HG02759 (cell line): ENCODE data around the gene NOSTRIN.
A peak's percentile ranks its signal among the peaks of the same experiment; 100 is the strongest.
"Not testable (repeated sequence)": the region's sequence is repeated elsewhere in the genome, so short reads cannot be mapped to it uniquely, and the experiment has no call there.

ENCODE experiments used
- ATAC-seq: cut with Tn5 transposase; IDR thresholded peaks from one replicate; pipeline ENCODE4 v1.9.1; 2021; ENCODE audit warnings: mild to moderate bottlenecking, moderate library complexity; ENCODE audit not compliant: unreplicated experiment

The NOSTRIN gene, protein sequence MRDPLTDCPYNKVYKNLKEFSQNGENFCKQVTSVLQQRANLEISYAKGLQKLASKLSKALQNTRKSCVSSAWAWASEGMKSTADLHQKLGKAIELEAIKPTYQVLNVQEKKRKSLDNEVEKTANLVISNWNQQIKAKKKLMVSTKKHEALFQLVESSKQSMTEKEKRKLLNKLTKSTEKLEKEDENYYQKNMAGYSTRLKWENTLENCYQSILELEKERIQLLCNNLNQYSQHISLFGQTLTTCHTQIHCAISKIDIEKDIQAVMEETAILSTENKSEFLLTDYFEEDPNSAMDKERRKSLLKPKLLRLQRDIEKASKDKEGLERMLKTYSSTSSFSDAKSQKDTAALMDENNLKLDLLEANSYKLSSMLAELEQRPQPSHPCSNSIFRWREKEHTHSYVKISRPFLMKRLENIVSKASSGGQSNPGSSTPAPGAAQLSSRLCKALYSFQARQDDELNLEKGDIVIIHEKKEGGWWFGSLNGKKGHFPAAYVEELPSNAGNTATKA

DNA sequence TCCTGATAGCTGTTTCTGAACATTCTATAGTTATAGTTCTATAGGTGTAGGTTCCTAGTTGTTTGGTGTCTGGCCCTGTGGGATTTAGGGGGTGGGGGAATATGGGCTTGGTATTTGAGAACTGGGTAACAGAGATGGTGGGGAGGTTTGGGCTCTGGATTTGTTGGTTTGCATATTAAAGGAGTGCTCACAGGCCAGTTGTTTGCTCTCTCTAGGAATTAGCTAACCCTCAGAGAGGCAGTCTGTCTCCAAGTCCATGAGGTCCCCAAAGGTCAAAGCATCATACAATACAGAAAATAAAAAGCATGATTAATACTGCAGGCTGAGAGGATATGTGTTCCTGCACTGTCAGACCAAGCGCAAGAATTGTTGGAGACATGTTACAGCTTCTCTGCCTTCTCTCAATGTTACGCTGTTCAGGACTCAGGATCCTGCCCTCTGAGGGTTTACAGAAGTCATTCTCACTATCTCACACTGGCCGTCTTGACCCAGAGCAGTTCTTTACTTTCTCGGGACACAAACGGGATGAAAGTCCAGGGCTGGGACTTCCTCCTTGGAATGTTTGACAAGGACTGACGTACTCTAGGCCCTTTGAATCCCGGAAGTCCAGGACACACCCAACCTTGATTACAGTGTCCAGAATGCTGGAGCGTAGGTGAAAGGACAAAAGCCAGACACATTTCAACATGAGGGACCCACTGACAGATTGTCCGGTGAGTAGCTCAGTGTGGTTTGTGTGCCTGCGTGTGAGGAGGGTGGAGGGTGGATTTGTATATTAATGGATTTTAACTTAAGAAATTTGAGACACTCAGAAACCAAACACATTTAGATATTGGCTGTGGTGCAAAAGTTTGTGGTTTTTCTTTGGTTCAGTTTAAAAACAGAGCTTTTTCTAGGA is at the start of gene NOSTRIN:
Gene NOSTRIN, plus strand, starts transcription at position 677 of the 898 bp plus-strand sequence. Its CDS starts 10 bp downstream, at position 687.
- ATAC-seq = no peak

DNA sequence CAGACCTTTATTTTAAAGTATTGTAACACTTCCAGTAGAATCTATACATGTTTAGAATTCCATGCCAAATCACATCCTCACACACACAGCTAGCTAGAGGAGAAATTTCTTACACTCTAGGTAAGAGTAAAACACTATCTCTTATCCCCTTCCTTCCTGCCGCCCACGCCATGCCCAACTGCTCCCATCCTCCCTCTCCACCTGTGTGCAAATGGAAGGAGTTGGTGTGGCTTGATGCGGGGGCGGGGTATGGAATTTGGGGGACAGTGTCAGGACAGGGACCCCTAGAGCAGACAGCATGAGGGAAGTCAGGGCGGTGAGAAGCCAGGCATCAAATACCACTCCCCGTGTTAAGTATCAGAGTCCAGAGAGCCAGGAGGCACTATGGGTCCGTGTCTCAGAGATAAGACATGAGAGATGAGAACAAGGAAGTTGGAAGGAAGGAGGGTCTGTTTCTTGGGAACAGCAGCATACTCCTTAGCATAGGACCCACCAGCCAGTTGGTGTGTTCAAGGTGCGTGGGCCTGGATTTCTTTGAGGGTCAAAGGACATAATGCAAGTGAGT is 48.6 kb upstream of the NOSTRIN start:
- ATAC-seq = no peak

GRCh38 chr2:168757223-168757622 is 45.2 kb upstream of the NOSTRIN start:
- ATAC-seq = no peak

- peak; percentile 81 for ATAC-seq
Measured at GRCh38 chr2:168758970-168759820, 43.2 kb upstream of the NOSTRIN start.

DNA sequence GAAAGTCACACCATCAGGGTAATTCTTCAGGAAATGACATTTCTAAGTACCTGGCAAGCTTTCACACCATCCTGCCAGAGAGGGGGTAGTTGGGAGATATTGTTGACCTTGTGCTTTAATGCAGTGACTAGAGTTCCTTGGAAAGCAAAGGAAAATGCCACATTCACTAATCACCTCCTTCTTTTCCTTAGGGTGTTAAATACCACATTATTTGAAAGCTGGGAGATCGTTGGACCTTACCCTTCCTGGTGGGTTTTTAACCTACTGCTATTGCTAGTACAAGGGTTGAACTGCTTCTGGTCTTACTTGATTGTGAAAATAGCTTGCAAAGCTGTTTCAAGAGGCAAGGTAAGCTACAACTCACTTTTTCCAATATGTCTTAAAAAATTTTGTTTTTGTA is 37.0 kb upstream of the NOSTRIN start:
- no peak for ATAC-seq

DNA sequence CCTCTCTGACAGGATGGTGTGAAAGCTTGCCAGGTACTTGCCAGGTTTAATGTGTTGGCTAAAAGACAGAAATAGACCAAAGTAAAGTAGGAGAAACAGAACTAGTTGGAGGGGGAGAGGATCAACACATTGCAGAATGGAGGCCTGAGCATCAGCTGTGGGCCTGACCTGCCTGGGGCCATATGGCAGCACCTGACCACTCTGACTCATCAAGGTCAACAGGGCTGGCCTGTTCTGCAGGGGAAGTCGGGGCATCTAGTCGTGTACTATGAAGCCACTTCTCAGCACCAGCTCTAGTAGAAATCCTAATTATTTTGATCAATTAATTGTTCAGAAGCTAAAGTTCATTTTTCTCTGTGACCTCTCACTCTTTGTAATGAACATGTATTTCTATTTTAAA is 35.8 kb upstream of the NOSTRIN start:
- no peak for ATAC-seq

DNA sequence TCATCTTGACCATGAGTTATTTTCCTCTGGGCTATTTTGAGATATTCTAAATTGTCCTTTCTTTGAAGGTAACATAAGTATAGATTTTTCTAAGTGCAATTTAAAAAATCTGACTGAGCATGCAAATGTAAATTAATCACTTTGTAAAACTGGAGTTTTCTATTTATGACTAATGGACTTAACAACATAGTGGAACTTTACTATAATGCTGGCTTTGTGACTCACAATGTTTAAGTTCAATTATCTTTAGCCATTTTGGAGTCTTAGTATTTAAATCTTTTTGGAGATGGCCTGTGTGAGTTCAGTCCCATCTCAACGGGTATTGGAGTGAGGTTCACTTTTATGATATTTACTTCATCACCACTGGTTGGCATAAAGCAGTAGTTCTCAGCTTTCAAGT is 35.2 kb upstream of the NOSTRIN start:
- no peak for ATAC-seq

- ATAC-seq = not testable (repeated sequence)
Measured at GRCh38 chr2:168768357-168768756, 34.1 kb upstream of the NOSTRIN start.

- no peak for ATAC-seq
Measured at GRCh38 chr2:168770796-168771195, 31.6 kb upstream of the NOSTRIN start.

GRCh38 chr2:168772704-168773103 is 29.7 kb upstream of the NOSTRIN start:
- no peak for ATAC-seq

- ATAC-seq = no peak
Measured at GRCh38 chr2:168773128-168773527, 29.3 kb upstream of the NOSTRIN start.

- peak; percentile 84 for ATAC-seq
Measured at GRCh38 chr2:168773719-168774521, 28.5 kb upstream of the NOSTRIN start.

GRCh38 chr2:168775837-168776236 is 26.6 kb upstream of the NOSTRIN start:
- no peak for ATAC-seq

GRCh38 chr2:168780669-168781071 is 21.8 kb upstream of the NOSTRIN start:
- ATAC-seq = no peak

GRCh38 chr2:168781191-168781817 is 21.1 kb upstream of the NOSTRIN start:
- no peak for ATAC-seq

- ATAC-seq = no peak
Measured at GRCh38 chr2:168782271-168782670, 20.2 kb upstream of the NOSTRIN start.

DNA sequence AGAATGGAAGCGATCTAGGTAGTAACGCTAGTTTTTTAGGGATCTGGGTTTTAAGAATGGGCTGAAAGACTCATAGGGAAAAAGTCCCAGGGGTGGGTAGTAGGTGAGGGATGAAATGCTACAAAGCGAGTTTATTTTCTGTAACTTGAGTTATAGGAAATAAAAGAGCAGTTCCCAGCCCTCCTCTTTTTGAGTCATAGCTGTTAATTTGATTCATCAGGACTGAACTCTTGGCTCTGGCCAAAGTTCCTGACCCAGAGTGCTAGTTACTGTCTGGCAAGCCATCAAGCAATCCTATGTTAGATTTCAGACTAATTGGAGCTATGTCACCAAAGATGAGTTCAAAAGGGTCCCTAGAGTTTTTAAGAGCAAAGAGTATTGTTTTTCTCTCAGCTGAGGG is 17.4 kb upstream of the NOSTRIN start:
- no peak for ATAC-seq

DNA sequence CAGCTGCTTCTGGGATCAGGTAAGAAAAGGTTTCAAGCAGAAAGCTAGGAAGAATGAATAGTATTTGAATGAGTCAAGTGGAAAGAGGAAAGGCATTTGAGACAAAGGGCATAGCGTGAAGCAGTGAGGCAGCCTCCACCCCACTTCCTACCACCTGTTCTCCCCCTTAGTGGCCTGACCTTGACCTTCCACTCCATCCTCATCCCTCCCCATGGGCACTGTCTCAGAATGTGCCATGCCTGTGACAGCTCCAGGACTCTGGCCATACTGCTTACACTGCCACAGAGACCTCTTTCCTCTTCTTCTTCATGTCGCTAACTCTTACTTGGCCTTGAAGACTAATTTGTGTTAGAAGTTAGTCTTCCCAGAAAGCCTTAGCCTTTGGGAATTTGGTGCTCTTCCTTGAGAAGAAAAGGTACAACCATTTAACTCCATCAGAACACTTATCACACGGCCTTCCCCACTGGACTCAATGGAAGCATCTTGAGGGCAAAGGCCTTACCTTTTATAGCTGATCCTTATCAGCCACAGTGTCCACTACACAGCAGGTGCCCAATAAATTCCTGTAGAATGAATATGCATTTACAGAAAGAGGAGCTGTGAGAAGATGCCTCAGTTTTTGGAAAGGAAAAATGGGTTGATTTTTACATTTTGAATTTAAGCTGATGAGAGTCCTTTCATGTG is 15.2 kb upstream of the NOSTRIN start:
- no peak for ATAC-seq
